PC-9 (cell line): ENCODE results near the gene TBC1D22A. TPM values are rescaled to one million over a fixed set of nuclear protein-coding genes. Genes with fewer than 3 reads are reported as not detected.

Experiments
- BruUV-seq: library from RNA; stranded (reverse); fragments of 400-500 nt; replicated peaks from 2 replicates; lab custom pipeline; 2021; lab: Mats Ljungman, UMichigan
- CTCF ChIA-PET: fragments of 300-600 bp; sonication (Branson Sonifier 250); formaldehyde crosslinking; loops from one replicate; lab custom pipeline; 2022; ENCODE audit warnings: antibody characterized with exemption; lab: Charles Lee
- POLR2A ChIA-PET: fragments of 300-600 bp; sonication (Branson Sonifier 250); formaldehyde crosslinking; loops from one replicate; lab custom pipeline; 2022; ENCODE audit warnings: antibody characterized with exemption; ENCODE audit not compliant: unreplicated experiment; lab: Charles Lee
- DNase-seq, 2 experiments: peaks; one replicate each; pipeline versions ENCODE4 v3.0.0 to v3.0.0-alpha.2; 2015 to 2022; ENCODE audit warnings: mixed read lengths in 1 of 2
- H2AFZ ChIP-seq: fragments of 200-600 bp; sonication (generic); 2 replicates; pipeline ENCODE4 v1.8.1; 2017; ENCODE audit warnings: antibody characterized with exemption
- H3F3A ChIP-seq: fragments of 200-600 bp; sonication (generic); 2 replicates; pipeline ENCODE4 v1.8.1; 2017; ENCODE audit warnings: antibody characterized with exemption, mild to moderate bottlenecking, low read depth; ENCODE audit not compliant: insufficient read depth
- H3K27ac ChIP-seq: fragments of 200-600 bp; sonication (generic); 2 replicates; pipeline ENCODE4 v1.6.1; 2016; ENCODE audit warnings: mixed run types
- H3K27me3 ChIP-seq: fragments of 200-600 bp; sonication (generic); 2 replicates; pipeline ENCODE4 v1.6.1; 2016; ENCODE audit warnings: low read depth, mixed run types; ENCODE audit not compliant: insufficient read depth
- H3K36me3 ChIP-seq: fragments of 200-600 bp; sonication (generic); 2 replicates; pipeline ENCODE4 v1.6.1; 2016; ENCODE audit warnings: low read depth, mixed run types
- H3K4me1 ChIP-seq: fragments of 200-600 bp; sonication (generic); replicated peaks from 2 replicates; pipeline ENCODE4 v1.6.1; 2016; ENCODE audit warnings: mixed run types; ENCODE audit not compliant: insufficient read depth
- H3K4me2 ChIP-seq: fragments of 200-600 bp; sonication (generic); 2 replicates; pipeline ENCODE4 v1.6.1; 2017; ENCODE audit warnings: mixed run types
- H3K4me3 ChIP-seq: fragments of 200-600 bp; sonication (generic); 2 replicates; pipeline ENCODE4 v1.6.1; 2016; ENCODE audit warnings: mixed run types
- H3K79me2 ChIP-seq: fragments of 200-600 bp; sonication (generic); 2 replicates; pipeline ENCODE4 v1.6.1; 2017; ENCODE audit warnings: low read depth, mixed run types
- H3K9me2 ChIP-seq: fragments of 200-600 bp; sonication (generic); 2 replicates; pipeline ENCODE4 v1.8.1; 2017; ENCODE audit warnings: mild to moderate bottlenecking; ENCODE audit not compliant: insufficient read depth
- H3K9me3 ChIP-seq: fragments of 200-600 bp; sonication (generic); 2 replicates; pipeline ENCODE4 v1.8.1; 2016; ENCODE audit warnings: low read depth; ENCODE audit not compliant: insufficient read depth
- H4K20me1 ChIP-seq: fragments of 200-600 bp; sonication (generic); 2 replicates; pipeline ENCODE4 v1.8.1; 2017; ENCODE audit not compliant: insufficient read depth
- EZH2 ChIP-seq: fragments of 200-600 bp; sonication (generic); IDR thresholded peaks from 2 replicates; pipeline ENCODE4 v1.8.0; 2017; ENCODE audit warnings: antibody characterized with exemption, low read depth
- intact Hi-C: fragments of 100-400 bp; cut with micrococcal nuclease; formaldehyde crosslinking; loops from one replicate; pipeline ENCODE4 v1.10.0; 2022; ENCODE audit not compliant: unreplicated experiment
- total RNA-seq: library from RNA; stranded (reverse); gene quantifications from 2 replicates; pipeline ENCODE4 v1.2.3, GENCODE V29; 2021
- TF ChIP-seq, protein P1 (sequence below): fragments of 200-600 bp; sonication (generic); conservative IDR thresholded peaks from 2 replicates; pipeline ENCODE4 v1.6.1; 2017; ENCODE audit warnings: mixed run types, antibody characterized with exemption, mild to moderate bottlenecking, moderate library complexity

The TBC1D22A gene
- total RNA-seq, 1 experiment from 2014 or later, result 40.3 TPM

DNA sequence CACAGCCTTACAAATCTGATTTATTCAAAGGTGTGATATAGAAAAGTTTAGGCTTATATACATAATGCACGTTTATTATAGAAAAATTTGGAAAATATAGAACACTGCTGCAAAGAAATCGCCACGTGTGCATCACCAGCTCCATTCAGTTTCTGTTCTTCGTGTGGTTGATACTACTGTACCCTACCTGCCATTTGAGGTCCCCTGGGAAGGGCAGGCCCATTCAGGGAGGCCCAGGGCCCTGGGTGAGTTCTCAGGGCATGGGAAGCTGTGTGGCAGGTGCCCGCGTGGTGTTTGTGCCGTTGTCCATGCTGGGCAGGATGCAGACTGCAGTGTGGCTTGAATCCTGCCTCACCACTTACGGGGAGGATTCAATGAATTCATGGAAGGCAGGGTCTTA is 60.8 kb downstream of the TBC1D22A start:
- CTCF ChIA-PET, result no interaction called here

DNA sequence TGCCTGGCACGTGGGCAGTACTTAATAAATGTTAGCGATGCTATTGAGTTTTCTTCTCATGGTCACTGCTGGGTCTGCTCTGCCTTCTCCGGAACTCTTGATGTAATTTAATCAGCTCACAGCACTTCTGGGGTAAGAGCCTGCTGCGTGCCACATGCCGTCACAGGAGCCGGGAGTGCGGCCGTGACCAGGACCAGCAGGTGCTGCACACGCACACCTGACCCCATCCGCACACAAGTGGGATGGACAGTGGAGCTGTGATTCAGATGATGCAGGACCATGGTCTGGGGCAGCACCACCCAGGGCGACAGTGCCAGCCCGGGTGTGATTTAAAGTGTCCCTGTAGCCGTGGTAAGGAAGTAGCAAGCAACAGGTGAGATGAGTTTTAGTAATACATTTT is 61.2 kb downstream of the TBC1D22A start:
- no peak overlapping the region for H2AFZ ChIP-seq
- DNase-seq, result no peak
- no peaks in the 10 kb centered on the region for H3K9me2 ChIP-seq
- BruUV-seq, result no TSS peak
- TF ChIP-seq EZH2, result no peak
- H3K79me2 ChIP-seq, result peaks cover 42% of the 10 kb centered on the region
- peaks cover 78% of the 10 kb centered on the region for H4K20me1 ChIP-seq
- no peak overlapping the region for H3K4me3 ChIP-seq
- intact Hi-C loops, result no loop called here
- peaks cover 5% of the 10 kb centered on the region for H3F3A ChIP-seq
- no peaks in the 10 kb centered on the region for H3K9me3 ChIP-seq
- H3K27me3 ChIP-seq, result no peaks in the 10 kb centered on the region
- H3K36me3 ChIP-seq, result no peaks in the 10 kb centered on the region
- no peak overlapping the region for H3K27ac ChIP-seq
- peaks cover 11% of the 10 kb centered on the region for H3K4me1 ChIP-seq
- POLR2A ChIA-PET, result no interaction called here
- H3K4me2 ChIP-seq, result no peak overlapping the region
- CTCF ChIA-PET, result no interaction called here

More for the DNA sequence above, 60.8 kb downstream of the TBC1D22A start:
- TF ChIP-seq EZH2, result no peak
- TF ChIP-seq, protein P1, sequence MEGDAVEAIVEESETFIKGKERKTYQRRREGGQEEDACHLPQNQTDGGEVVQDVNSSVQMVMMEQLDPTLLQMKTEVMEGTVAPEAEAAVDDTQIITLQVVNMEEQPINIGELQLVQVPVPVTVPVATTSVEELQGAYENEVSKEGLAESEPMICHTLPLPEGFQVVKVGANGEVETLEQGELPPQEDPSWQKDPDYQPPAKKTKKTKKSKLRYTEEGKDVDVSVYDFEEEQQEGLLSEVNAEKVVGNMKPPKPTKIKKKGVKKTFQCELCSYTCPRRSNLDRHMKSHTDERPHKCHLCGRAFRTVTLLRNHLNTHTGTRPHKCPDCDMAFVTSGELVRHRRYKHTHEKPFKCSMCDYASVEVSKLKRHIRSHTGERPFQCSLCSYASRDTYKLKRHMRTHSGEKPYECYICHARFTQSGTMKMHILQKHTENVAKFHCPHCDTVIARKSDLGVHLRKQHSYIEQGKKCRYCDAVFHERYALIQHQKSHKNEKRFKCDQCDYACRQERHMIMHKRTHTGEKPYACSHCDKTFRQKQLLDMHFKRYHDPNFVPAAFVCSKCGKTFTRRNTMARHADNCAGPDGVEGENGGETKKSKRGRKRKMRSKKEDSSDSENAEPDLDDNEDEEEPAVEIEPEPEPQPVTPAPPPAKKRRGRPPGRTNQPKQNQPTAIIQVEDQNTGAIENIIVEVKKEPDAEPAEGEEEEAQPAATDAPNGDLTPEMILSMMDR, result no peak
- H4K20me1 ChIP-seq, result peaks cover 78% of the 10 kb centered on the region
- BruUV-seq, result no TSS peak
- no peak overlapping the region for H2AFZ ChIP-seq
- intact Hi-C loops, result no loop called here
- no peak for DNase-seq
- peaks cover 3% of the 10 kb centered on the region; the same call in 1 of the 2 replicates for H3F3A ChIP-seq
- no peak overlapping the region for H3K27ac ChIP-seq
- POLR2A ChIA-PET, result no interaction called here
- no peaks in the 10 kb centered on the region for H3K9me2 ChIP-seq
- no peaks in the 10 kb centered on the region for H3K9me3 ChIP-seq
- peaks cover 7% of the 10 kb centered on the region for H3K4me1 ChIP-seq
- H3K79me2 ChIP-seq, result peaks cover 43% of the 10 kb centered on the region
- H3K27me3 ChIP-seq, result no peaks in the 10 kb centered on the region
- no peak overlapping the region for H3K4me3 ChIP-seq
- no peak overlapping the region for H3K4me2 ChIP-seq
- H3K36me3 ChIP-seq, result no peaks in the 10 kb centered on the region

DNA sequence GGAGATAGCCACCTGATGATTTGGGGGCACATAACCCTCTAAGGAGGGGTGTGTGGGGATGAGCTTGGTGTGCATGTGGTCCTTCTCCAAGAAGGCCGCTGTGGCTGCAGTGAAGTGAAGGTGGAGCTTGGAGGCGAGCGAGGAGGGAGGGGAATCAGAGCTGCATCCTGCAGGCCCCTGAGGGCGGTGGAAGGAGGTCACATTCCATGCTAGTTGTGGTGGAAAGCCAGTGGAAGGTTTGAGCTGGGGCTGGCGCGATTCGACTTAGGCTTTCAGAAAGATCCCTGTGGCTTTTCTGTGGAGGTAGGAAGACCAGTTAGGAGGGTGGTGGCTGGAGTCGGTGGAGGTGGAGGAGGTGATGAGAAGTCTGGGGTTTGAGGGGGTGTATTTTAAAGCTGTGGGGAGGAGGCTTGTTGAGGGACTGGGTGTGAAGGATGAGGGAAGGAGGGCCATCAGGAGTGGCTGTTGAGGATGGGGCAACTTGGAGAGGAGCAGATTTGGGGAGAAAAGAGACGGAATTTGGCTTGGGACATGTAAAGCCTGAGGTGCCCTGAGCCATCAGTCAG is 62.0 kb downstream of the TBC1D22A start:
- TF ChIP-seq, protein P1, result no peak
- no peak for TF ChIP-seq EZH2
- no peak overlapping the region for H3K27ac ChIP-seq
- peaks cover 19% of the 10 kb centered on the region for H3K4me1 ChIP-seq
- no peak for DNase-seq
- intact Hi-C loops, result no loop called here
- H3K79me2 ChIP-seq, result peaks cover 36% of the 10 kb centered on the region
- H3K36me3 ChIP-seq, result no peaks in the 10 kb centered on the region
- H2AFZ ChIP-seq, result no peak overlapping the region
- no peaks in the 10 kb centered on the region for H3K27me3 ChIP-seq
- no TSS peak for BruUV-seq
- ChIA-PET CTCF (no interaction called here), POLR2A (no interaction called here)
- H3K9me2 ChIP-seq, result no peaks in the 10 kb centered on the region
- no peak overlapping the region for H3K4me2 ChIP-seq
- H3F3A ChIP-seq, result peaks cover 13% of the 10 kb centered on the region
- peaks cover 80% of the 10 kb centered on the region for H4K20me1 ChIP-seq
- H3K9me3 ChIP-seq, result no peaks in the 10 kb centered on the region
- H3K4me3 ChIP-seq, result no peak overlapping the region
